ENCODE results near the gene HEMK1.

The HEMK1 gene

GRCh38 chr3:50557106-50557505 lies 12.2 kb upstream of the HEMK1 start:
- no peaks in the 10 kb centered on the region for H3K27me3 ChIP-seq (ENCODE audit: control insufficient read depth, insufficient read depth, low read length)
- TF ChIP-seq CTCF (IDR thresholded peaks at IDR 0.05) = no peak

GRCh38 chr3:50557915-50558314 lies 11.4 kb upstream of the HEMK1 start:
- Histone ChIP-seq H2AFZ (no peak overlapping the region), H3K4me1 (no peaks in the 10 kb centered on the region), H3K79me2 (no peaks in the 10 kb centered on the region), H3K4me3 (ENCODE audit: low read depth, low read length) (no peak overlapping the region), H3K9me3 (ENCODE audit: control insufficient read depth, low read length) (no peaks in the 10 kb centered on the region), H3K36me3 (ENCODE audit: control insufficient read depth, insufficient read depth, low read length) (no peaks in the 10 kb centered on the region), H3K4me2 (ENCODE audit: low read length) (no peak overlapping the region), H3K9ac (no peak overlapping the region), H3K27ac (no peak overlapping the region), H3K27me3 (ENCODE audit: control insufficient read depth, insufficient read depth, low read length) (no peaks in the 10 kb centered on the region)
- no peak for TF ChIP-seq CTCF (IDR thresholded peaks at IDR 0.05)

More at GRCh38 chr3:50557106-50557505, 12.2 kb upstream of the HEMK1 start:
- H3K4me2 ChIP-seq (ENCODE audit: low read length) = no peak overlapping the region
- no peaks in the 10 kb centered on the region for H3K79me2 ChIP-seq
- H3K4me1 ChIP-seq = no peaks in the 10 kb centered on the region
- no peaks in the 10 kb centered on the region for H3K36me3 ChIP-seq (ENCODE audit: control insufficient read depth, insufficient read depth, low read length)
- no peak overlapping the region for H2AFZ ChIP-seq
- H3K27ac ChIP-seq = no peak overlapping the region
- no peaks in the 10 kb centered on the region for H3K9me3 ChIP-seq (ENCODE audit: control insufficient read depth, low read length)
- H3K4me3 ChIP-seq (ENCODE audit: low read depth, low read length) = no peak overlapping the region
- H3K9ac ChIP-seq = no peak overlapping the region

DNA sequence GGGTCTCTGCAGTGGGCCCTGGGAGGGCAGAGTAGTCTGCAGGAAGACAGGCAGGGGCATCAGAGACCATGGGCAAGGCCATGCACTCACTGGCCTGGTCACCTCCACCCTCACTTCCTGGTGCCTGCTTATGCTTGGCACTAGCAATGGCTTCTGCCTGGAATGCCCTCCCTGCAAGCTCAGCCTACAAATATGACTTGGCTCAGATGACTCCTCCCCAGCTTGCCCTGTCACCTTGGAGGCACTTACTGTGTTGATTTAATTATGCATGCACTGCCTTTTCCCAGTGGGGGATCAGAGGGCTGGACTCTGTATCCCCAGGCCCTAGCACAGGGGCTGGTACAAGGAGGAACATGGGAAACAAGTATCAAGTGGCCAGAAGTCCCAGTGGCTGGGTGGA lies 9.6 kb upstream of the HEMK1 start:
- no peak overlapping the region for H2AFZ ChIP-seq
- no peaks in the 10 kb centered on the region for H3K36me3 ChIP-seq (ENCODE audit: control insufficient read depth, insufficient read depth, low read length)
- no peak overlapping the region for H3K9ac ChIP-seq
- no peak overlapping the region for H3K27ac ChIP-seq
- no peaks in the 10 kb centered on the region for H3K9me3 ChIP-seq (ENCODE audit: control insufficient read depth, low read length)
- no peaks in the 10 kb centered on the region for H3K27me3 ChIP-seq (ENCODE audit: control insufficient read depth, insufficient read depth, low read length)
- H3K79me2 ChIP-seq = no peaks in the 10 kb centered on the region
- H3K4me3 ChIP-seq (ENCODE audit: low read depth, low read length) = no peak overlapping the region
- H3K4me2 ChIP-seq (ENCODE audit: low read length) = no peak overlapping the region
- TF ChIP-seq CTCF (IDR thresholded peaks at IDR 0.05) = no peak
- H3K4me1 ChIP-seq = no peaks in the 10 kb centered on the region

GRCh38 chr3:50562861-50563260 lies 6.5 kb upstream of the HEMK1 start:
- H3K4me1 ChIP-seq = peaks cover 12% of the 10 kb centered on the region
- H3K9ac ChIP-seq = no peak overlapping the region
- no peak overlapping the region for H3K27ac ChIP-seq
- no peaks in the 10 kb centered on the region for H3K9me3 ChIP-seq (ENCODE audit: control insufficient read depth, low read length)
- H3K4me2 ChIP-seq (ENCODE audit: low read length) = no peak overlapping the region
- H3K27me3 ChIP-seq (ENCODE audit: control insufficient read depth, insufficient read depth, low read length) = no peaks in the 10 kb centered on the region
- no peak overlapping the region for H2AFZ ChIP-seq
- no peak for TF ChIP-seq CTCF (IDR thresholded peaks at IDR 0.05)
- H3K4me3 ChIP-seq (ENCODE audit: low read depth, low read length) = no peak overlapping the region
- H3K79me2 ChIP-seq = no peaks in the 10 kb centered on the region
- no peaks in the 10 kb centered on the region for H3K36me3 ChIP-seq (ENCODE audit: control insufficient read depth, insufficient read depth, low read length)

GRCh38 chr3:50563867-50564266 lies 5.5 kb upstream of the HEMK1 start:
- TF ChIP-seq CTCF (IDR thresholded peaks at IDR 0.05) = no peak
- Histone ChIP-seq H3K9me3 (ENCODE audit: control insufficient read depth, low read length) (no peaks in the 10 kb centered on the region), H3K9ac (no peak overlapping the region), H3K36me3 (ENCODE audit: control insufficient read depth, insufficient read depth, low read length) (no peaks in the 10 kb centered on the region), H3K4me2 (ENCODE audit: low read length) (no peak overlapping the region), H3K4me3 (ENCODE audit: low read depth, low read length) (no peak overlapping the region), H3K4me1 (peaks cover 16% of the 10 kb centered on the region), H3K79me2 (no peaks in the 10 kb centered on the region), H2AFZ (no peak overlapping the region), H3K27me3 (ENCODE audit: control insufficient read depth, insufficient read depth, low read length) (no peaks in the 10 kb centered on the region), H3K27ac (no peak overlapping the region)
